Gastrocnemius medialis (tissue), 4 donors: ENCODE measurements around the gene PTH2R.

Experiments
- CTCF ChIP-seq, 5 experiments: fragments of 450-650 bp in 3 of 5; fragments of 200-600 bp in 2 of 5; sonication (generic) in 2 of 5; IDR thresholded peaks in 4 of 5; conservative IDR thresholded peaks in 1 of 5; 1 replicate in 4 of 5; 2 replicates in 1 of 5; pipeline ENCODE4 v1.5.1; 2016 to 2019; ENCODE audit warnings: antibody characterized with exemption in 5 of 5, mild to moderate bottlenecking in 3 of 5, moderate library complexity in 3 of 5
- POLR2A ChIP-seq, 2 donors: fragments of 450-650 bp; IDR thresholded peaks; one replicate each; pipeline ENCODE4 v1.6.1; 2017; ENCODE audit warnings: antibody characterized with exemption in 2 of 2, mild to moderate bottlenecking in 2 of 2, moderate library complexity in 2 of 2

GRCh38 chr2:208375491-208376068 lies 31.0 kb upstream of the PTH2R start:
- TF ChIP-seq CTCF (IDR thresholded peaks at IDR 0.05 in 4 of 5, conservative IDR thresholded peaks at IDR 0.05 in 1 of 5) (no peak), POLR2A (IDR thresholded peaks at IDR 0.05) (no peak)
